ENCODE results near the gene CDC20B. TPM values are rescaled to one million over a fixed set of nuclear protein-coding genes. Genes with fewer than 3 reads are reported as not detected.

CDC20B gene
- total and polyA plus RNA-seq, 2 donors from 2014 or later: 0.88 TPM; not detected in 1

GRCh38 chr5:55211184-55211874 is 38.4 kb upstream of the CDC20B start:
- Histone ChIP-seq H3K36me3 (ENCODE audit: control insufficient read depth in 2 of 3, insufficient read depth in 3 of 3, low read length in 3 of 3) (no peaks in the 10 kb centered on the region), H3K27ac (ENCODE audit: low read depth in 2 of 2, low read length in 2 of 2) (no peak overlapping the region), H3K9ac (ENCODE audit: low read length in 3 of 3) (no peak overlapping the region), H3K4me1 (ENCODE audit: control insufficient read depth in 2 of 3, insufficient read depth in 2 of 3, low read depth in 1 of 3, low read length in 3 of 3) (no peaks in the 10 kb centered on the region), H3K9me3 (ENCODE audit: control insufficient read depth in 2 of 3, insufficient read depth in 1 of 3, low read length in 3 of 3) (no peaks in the 10 kb centered on the region), H3K4me3 (ENCODE audit: low read length in 3 of 3) (no peak overlapping the region), H3K27me3 (ENCODE audit: control insufficient read depth, insufficient read depth, low read length) (no peaks in the 10 kb centered on the region)
- DNase-seq (no peak), FAIRE-seq (no peak)
- intact Hi-C loops (cut with DNase I): no loop called here
- TF ChIP-seq CTCF (IDR thresholded peaks at IDR 0.05; ENCODE audit: borderline replicate concordance, extremely low read depth, insufficient read depth): no peak

GRCh38 chr5:55205001-55205400 is 32.0 kb upstream of the CDC20B start:
- no peaks in the 10 kb centered on the region for H3K9me3 ChIP-seq (ENCODE audit: control insufficient read depth in 2 of 3, insufficient read depth in 1 of 3, low read length in 3 of 3)
- no peaks in the 10 kb centered on the region for H3K4me1 ChIP-seq (ENCODE audit: control insufficient read depth in 2 of 3, insufficient read depth in 2 of 3, low read depth in 1 of 3, low read length in 3 of 3)
- TF ChIP-seq CTCF (IDR thresholded peaks at IDR 0.05; ENCODE audit: borderline replicate concordance, extremely low read depth, insufficient read depth): no peak
- H3K36me3 ChIP-seq (ENCODE audit: control insufficient read depth in 2 of 3, insufficient read depth in 3 of 3, low read length in 3 of 3): no peaks in the 10 kb centered on the region
- H3K9ac ChIP-seq (ENCODE audit: low read length in 3 of 3): no peak overlapping the region
- no peak overlapping the region for H3K27ac ChIP-seq (ENCODE audit: low read depth in 2 of 2, low read length in 2 of 2)
- DNase-seq (no peak), FAIRE-seq (no peak)
- H3K27me3 ChIP-seq (ENCODE audit: control insufficient read depth, insufficient read depth, low read length): no peaks in the 10 kb centered on the region
- no peak overlapping the region for H3K4me3 ChIP-seq (ENCODE audit: low read length in 3 of 3)
- intact Hi-C loops (cut with DNase I): no loop called here

GRCh38 chr5:55191165-55191564 is 18.2 kb upstream of the CDC20B start:
- FAIRE-seq: no peak
- DNase-seq: no peak
- Histone ChIP-seq H3K9ac (ENCODE audit: low read length in 3 of 3) (no peak overlapping the region), H3K36me3 (ENCODE audit: control insufficient read depth in 2 of 3, insufficient read depth in 3 of 3, low read length in 3 of 3) (no peaks in the 10 kb centered on the region), H3K9me3 (ENCODE audit: control insufficient read depth in 2 of 3, insufficient read depth in 1 of 3, low read length in 3 of 3) (no peaks in the 10 kb centered on the region), H3K4me3 (ENCODE audit: low read length in 3 of 3) (no peak overlapping the region), H3K27ac (ENCODE audit: low read depth in 2 of 2, low read length in 2 of 2) (no peak overlapping the region), H3K4me1 (ENCODE audit: control insufficient read depth in 2 of 3, insufficient read depth in 2 of 3, low read depth in 1 of 3, low read length in 3 of 3) (no peaks in the 10 kb centered on the region), H3K27me3 (ENCODE audit: control insufficient read depth, insufficient read depth, low read length) (peaks cover 2% of the 10 kb centered on the region)
- no peak for TF ChIP-seq CTCF (IDR thresholded peaks at IDR 0.05; ENCODE audit: borderline replicate concordance, extremely low read depth, insufficient read depth)
- intact Hi-C loops (cut with DNase I): no loop called here
